Gastroesophageal sphincter (tissue), 4 donors: ENCODE data around the gene OGFOD3. TPM values are rescaled to one million over a fixed set of nuclear protein-coding genes. Genes with fewer than 3 reads are reported as not detected.
A peak's percentile ranks its signal among the peaks of the same experiment; 100 is the strongest.

Experiments
- ATAC-seq: fragments of 150-250 bp; one replicate; pipeline ENCODE4 v1.9.1; 2016; ENCODE audit warnings: mild to moderate bottlenecking, moderate library complexity
- H3K27ac ChIP-seq, 4 donors: fragments of 200-600 bp; sonication (generic) in 3 of 4; 1 replicate in 3 of 4; 2 replicates in 1 of 4; pipeline ENCODE4 v1.5.1; 2016 to 2019
- H3K27me3 ChIP-seq: fragments of 200-600 bp; sonication (generic); one replicate; pipeline ENCODE4 v1.5.1; 2019
- H3K36me3 ChIP-seq, 2 donors: fragments of 200-600 bp; sonication (generic); one replicate each; pipeline ENCODE4 v1.5.1; 2019; ENCODE audit warnings: control low read depth in 1 of 2
- H3K4me1 ChIP-seq, 3 donors: fragments of 200-600 bp; sonication (generic); 1 replicate in 2 of 3; 2 replicates in 1 of 3; pipeline ENCODE4 v1.5.1; 2016 to 2019; ENCODE audit warnings: control low read depth in 2 of 3
- H3K4me3 ChIP-seq, 2 donors: fragments of 200-600 bp; sonication (generic); one replicate each; pipeline ENCODE4 v1.5.1; 2019; ENCODE audit warnings: mild to moderate bottlenecking in 1 of 2, moderate library complexity in 1 of 2
- H3K9me3 ChIP-seq, 3 donors: fragments of 200-600 bp; sonication (generic); one replicate each; pipeline ENCODE4 v1.5.1; 2017 to 2019; ENCODE audit warnings: control low read depth in 2 of 3
- EP300 ChIP-seq: sonication (generic); formaldehyde crosslinking; IDR thresholded peaks from one replicate; pipeline ENCODE4 v1.6.1; 2017; ENCODE audit warnings: antibody characterized with exemption, mild to moderate bottlenecking
- POLR2A ChIP-seq, 2 donors: fragments of 450-650 bp; IDR thresholded peaks; one replicate each; pipeline ENCODE4 v1.6.1; 2017; ENCODE audit warnings: antibody characterized with exemption in 2 of 2, mild to moderate bottlenecking in 2 of 2, moderate library complexity in 1 of 2
- POLR2AphosphoS5 ChIP-seq: sonication (generic); formaldehyde crosslinking; IDR thresholded peaks from one replicate; pipeline ENCODE4 v1.6.1; 2017; ENCODE audit warnings: antibody characterized with exemption
- WGBS, 2 donors: methylation state at CpG; one replicate each; pipeline ENCODE4 v1.1.5; 2018; ENCODE audit warnings: low coverage in 1 of 2; 5-methylcytosine and 5-hydroxymethylcytosine counted together
- small RNA-seq, 4 donors: library from RNA; depleted of rRNA; stranded (forward); fragments of <200 nt; gene quantifications; one replicate each; pipeline ENCODE3, GENCODE V24; 2016
- total RNA-seq, 4 donors: library from RNA; depleted of rRNA; stranded (reverse); fragments of >200 nt; gene quantifications; one replicate each; pipeline ENCODE4 v1.1.0, GENCODE V29; 2016
- TF ChIP-seq, protein P1 (sequence below), 4 experiments: fragments of 200-600 bp in 2 of 4; fragments of 450-650 bp in 2 of 4; sonication (generic) in 1 of 4; IDR thresholded peaks; one replicate each; pipeline ENCODE4 v1.5.1; 2017 to 2019; ENCODE audit warnings: antibody characterized with exemption in 4 of 4, mild to moderate bottlenecking in 2 of 4, moderate library complexity in 2 of 4

OGFOD3 gene
- total RNA-seq, 4 donors from 2014 or later = 26.4 to 39.5 (median 28.8) TPM

DNA sequence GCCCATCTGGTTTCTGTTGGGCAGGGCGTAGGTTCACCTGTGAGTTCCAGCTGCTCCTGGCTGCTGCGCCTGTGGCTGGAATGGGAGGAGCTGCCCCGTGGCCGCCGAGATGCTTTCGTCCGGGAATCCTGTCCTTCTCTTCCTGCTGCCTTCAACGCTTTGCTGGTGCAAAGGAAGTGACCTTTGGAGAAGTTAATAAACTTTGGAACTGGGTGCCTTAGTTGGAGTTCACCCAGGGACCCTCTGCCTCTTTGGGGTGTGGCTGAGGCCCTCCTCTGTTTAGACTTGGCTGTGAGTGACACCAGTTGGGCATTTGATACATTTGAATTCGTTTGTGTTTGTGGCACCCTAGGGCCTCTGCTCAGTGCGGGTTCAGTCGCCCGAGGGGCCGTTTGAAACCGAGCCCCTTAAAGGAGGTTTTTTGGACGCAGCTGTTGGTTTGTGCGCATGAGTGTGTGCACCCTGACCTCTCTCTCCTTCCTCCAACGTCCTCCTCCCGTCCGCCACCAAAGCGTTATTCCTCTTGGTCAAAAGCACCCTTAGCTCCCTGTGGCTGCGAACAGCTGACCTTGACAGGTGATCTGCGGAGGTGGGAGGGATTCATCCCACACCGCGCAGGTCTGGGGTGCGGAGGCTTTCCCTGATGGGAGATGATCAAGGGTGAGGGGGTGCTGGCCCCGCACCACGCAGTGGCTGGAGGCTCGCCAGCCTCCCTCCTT, 75.9 kb downstream of the OGFOD3 start:
- H3K4me1 ChIP-seq = peaks cover 0 to 21% (median 0%) of the 10 kb centered on the region in 3 donors

DNA sequence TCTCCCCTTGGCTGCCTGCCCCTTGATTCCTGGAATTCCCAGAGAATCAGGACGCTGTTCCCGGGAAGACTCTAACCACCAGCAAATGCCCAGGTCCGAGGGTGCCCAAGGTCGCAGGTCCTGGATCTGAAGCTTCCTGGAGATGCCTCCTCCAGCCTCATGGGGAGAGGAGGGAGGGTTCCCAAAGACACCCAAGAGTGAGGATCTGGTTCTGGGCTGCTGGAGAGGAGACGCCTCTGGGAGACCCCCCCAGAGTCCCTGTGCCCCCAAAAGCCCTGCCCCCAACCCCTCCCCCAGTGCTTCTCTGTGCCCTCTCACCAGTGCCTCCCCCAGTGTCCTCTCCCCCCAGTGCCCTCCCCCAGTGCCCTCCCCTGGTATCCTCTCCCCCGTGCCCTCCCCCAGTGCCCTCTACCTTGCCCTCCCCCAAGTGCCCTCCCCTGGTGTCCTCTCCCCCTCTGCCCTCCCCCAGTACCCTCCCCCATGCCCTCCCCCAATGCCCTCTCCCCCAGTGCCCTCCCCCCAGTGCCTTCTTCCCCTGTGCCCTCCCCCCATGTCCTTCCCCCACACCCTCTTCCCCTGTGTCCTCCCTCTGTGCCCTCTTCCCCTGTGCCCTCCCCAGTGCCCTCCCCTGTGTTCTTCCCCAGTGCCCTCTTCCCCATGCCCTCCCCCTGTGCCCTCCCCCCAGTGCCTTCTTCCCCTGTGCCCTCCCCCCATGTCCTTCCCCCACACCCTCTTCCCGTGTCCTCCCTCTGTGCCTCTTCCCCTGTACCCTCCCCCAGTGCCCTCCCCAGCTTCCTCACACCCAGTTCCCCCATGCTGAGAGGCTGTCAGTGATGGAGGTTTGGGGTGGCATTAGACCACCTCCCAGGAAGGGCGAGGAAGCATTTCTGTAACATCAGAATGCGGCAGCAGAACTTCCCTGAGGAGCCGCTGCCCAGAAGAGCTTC, 78.5 kb downstream of the OGFOD3 start:
- ATAC-seq = peak; percentile 2
- WGBS, 2 donors = 95 to 100% methylated on average over 1 to 2 of the region's 10 CpGs
- H3K4me1 ChIP-seq = peaks cover 0 to 33% (median 7%) of the 10 kb centered on the region in 3 donors
- H3K36me3 ChIP-seq = no peaks in the 10 kb centered on the region
- H3K27me3 ChIP-seq = no peaks in the 10 kb centered on the region
- H3K9me3 ChIP-seq = no peaks in the 10 kb centered on the region
- peak overlapping the region in 3 of 4 donors; percentile 71 to 84 (median 78) for H3K27ac ChIP-seq
- H3K4me3 ChIP-seq = peak overlapping the region; percentile 11 to 45
- TF ChIP-seq POLR2AphosphoS5 (no peak), EP300 (no peak), POLR2A (IDR thresholded peaks at IDR 0.05) (no peak)
- TF ChIP-seq, protein P1, sequence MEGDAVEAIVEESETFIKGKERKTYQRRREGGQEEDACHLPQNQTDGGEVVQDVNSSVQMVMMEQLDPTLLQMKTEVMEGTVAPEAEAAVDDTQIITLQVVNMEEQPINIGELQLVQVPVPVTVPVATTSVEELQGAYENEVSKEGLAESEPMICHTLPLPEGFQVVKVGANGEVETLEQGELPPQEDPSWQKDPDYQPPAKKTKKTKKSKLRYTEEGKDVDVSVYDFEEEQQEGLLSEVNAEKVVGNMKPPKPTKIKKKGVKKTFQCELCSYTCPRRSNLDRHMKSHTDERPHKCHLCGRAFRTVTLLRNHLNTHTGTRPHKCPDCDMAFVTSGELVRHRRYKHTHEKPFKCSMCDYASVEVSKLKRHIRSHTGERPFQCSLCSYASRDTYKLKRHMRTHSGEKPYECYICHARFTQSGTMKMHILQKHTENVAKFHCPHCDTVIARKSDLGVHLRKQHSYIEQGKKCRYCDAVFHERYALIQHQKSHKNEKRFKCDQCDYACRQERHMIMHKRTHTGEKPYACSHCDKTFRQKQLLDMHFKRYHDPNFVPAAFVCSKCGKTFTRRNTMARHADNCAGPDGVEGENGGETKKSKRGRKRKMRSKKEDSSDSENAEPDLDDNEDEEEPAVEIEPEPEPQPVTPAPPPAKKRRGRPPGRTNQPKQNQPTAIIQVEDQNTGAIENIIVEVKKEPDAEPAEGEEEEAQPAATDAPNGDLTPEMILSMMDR (IDR thresholded peaks at IDR 0.05) = no peak

More for the DNA sequence above, 75.9 kb downstream of the OGFOD3 start:
- Histone ChIP-seq H3K27me3 (no peaks in the 10 kb centered on the region), H3K27ac (no peak overlapping the region), H3K36me3 (no peaks in the 10 kb centered on the region), H3K4me3 (no peak overlapping the region), H3K9me3 (no peaks in the 10 kb centered on the region)
- TF ChIP-seq EP300 (no peak), POLR2AphosphoS5 (no peak), POLR2A (IDR thresholded peaks at IDR 0.05) (no peak)
- TF ChIP-seq, protein P1 (IDR thresholded peaks at IDR 0.05) = no peak
- no peak for ATAC-seq
- WGBS, 2 donors = 68% methylated on average over 6 to 12 of the region's 28 CpGs

Small RNAs within 50 kb of the gene (small RNA-seq; reads per million reads assigned to genes)
- 0 reads per million in 4 donors for gene RF00019

Other genes starting within 250 kb of the OGFOD3 start
- 10 to 100 TPM in 3 of 4 donors, 1 to 10 TPM in 1; 6.5 to 28.2 (median 16.2) TPM for gene CCDC57, start 205.7 kb downstream of the OGFOD3 start, total RNA-seq
- 10 to 100 TPM; 11.2 to 38.5 (median 22.1) TPM for gene SLC16A3, start 189.5 kb downstream of the OGFOD3 start, total RNA-seq
- 10 to 100 TPM; 23.4 to 92.1 (median 72.4) TPM for gene CSNK1D, start 144.9 kb downstream of the OGFOD3 start, total RNA-seq
- gene CD7, start 101.0 kb downstream of the OGFOD3 start, total RNA-seq = 1 to 10 TPM in 1 of 4 donors, under 1 TPM in 2, not detected in 1; 0.58 to 1.7 (median 0.94) TPM
- gene SECTM1, start 84.8 kb downstream of the OGFOD3 start, total RNA-seq = 10 to 100 TPM in 3 of 4 donors, 1 to 10 TPM in 1; 6.1 to 22.3 (median 17.6) TPM
- gene TEX19, start 59.3 kb downstream of the OGFOD3 start, total RNA-seq = not detected
- gene UTS2R, start 46.8 kb downstream of the OGFOD3 start, total RNA-seq = not detected
- gene HEXD, start 239 bp downstream of the OGFOD3 start, total RNA-seq = 10 to 100 TPM; 13.9 to 31.9 (median 19.1) TPM
- 10 to 100 TPM; 53.8 to 78.5 (median 59.4) TPM for gene CYBC1, start 32.2 kb upstream of the OGFOD3 start, total RNA-seq
- gene NARF, start 40.2 kb upstream of the OGFOD3 start, total RNA-seq = 10 to 100 TPM; 30.4 to 78.1 (median 44.9) TPM
- 10 to 100 TPM; 35.1 to 63.4 (median 52.6) TPM for gene FOXK2, start 101.1 kb upstream of the OGFOD3 start, total RNA-seq
- gene WDR45B, start 229.9 kb upstream of the OGFOD3 start, total RNA-seq = 10 to 100 TPM; 70.8 to 77.4 (median 76.4) TPM